SK-N-SH (cell line): ENCODE measurements around the gene NARS2. TPM values are rescaled to one million over a fixed set of nuclear protein-coding genes. Genes with fewer than 3 reads are reported as not detected.

ENCODE experiments used
- CTCF ChIA-PET: fragments of 300-600, 350-600 bp; formaldehyde crosslinking; extraction: SDS; loops from one replicate; lab custom pipeline; 2021; lab: Yijun Ruan, JAX
- POLR2A ChIA-PET: fragments of 350-600 bp; sonication (Branson Sonifier 250); formaldehyde crosslinking; extraction: SDS; loops from one replicate; lab custom pipeline; 2020; ENCODE audit warnings: antibody characterized with exemption, inconsistent platforms; lab: Yijun Ruan, JAX
- DNase-seq: peaks from one replicate; pipeline ENCODE4 v3.0.0; 2012
- H2AFZ ChIP-seq: fragments of 200-600 bp; sonication (generic); 2 replicates; pipeline ENCODE4 v1.8.1; 2016; ENCODE audit warnings: antibody characterized with exemption, mild to moderate bottlenecking, low read depth
- H3F3A ChIP-seq: fragments of 200-600 bp; sonication (generic); replicated peaks from 2 replicates; pipeline ENCODE3; 2016; ENCODE audit warnings: antibody characterized with exemption, mild to moderate bottlenecking; ENCODE audit not compliant: insufficient read depth
- H3K27ac ChIP-seq, 2 experiments: fragments of 200-500 bp in 1 of 2; fragments of 200-600 bp in 1 of 2; sonication (Bioruptor generic) in 1 of 2; sonication (generic), shearing (Covaris generic) in 1 of 2; 2 replicates each; pipeline versions ENCODE4 v1.5.1 to v1.6.1; 2014 to 2016; ENCODE audit warnings: low read depth in 2 of 2, inconsistent platforms in 1 of 2, low read length in 1 of 2, mild to moderate bottlenecking in 1 of 2, mixed read lengths in 1 of 2
- H3K27me3 ChIP-seq: fragments of 200-600 bp; sonication (generic), shearing (Covaris generic); 2 replicates; pipeline ENCODE4 v1.6.1; 2016; ENCODE audit warnings: mixed run types; ENCODE audit not compliant: insufficient read depth
- H3K36me3 ChIP-seq, 2 experiments: fragments of 200-500 bp in 1 of 2; fragments of 200-600 bp in 1 of 2; sonication (Bioruptor generic) in 1 of 2; sonication (generic) in 1 of 2; replicated peaks in 1 of 2; 2 replicates each; pipeline versions ENCODE3 to v1.5.1; 2014 to 2016; ENCODE audit warnings: low read length in 1 of 2, mild to moderate bottlenecking in 1 of 2; ENCODE audit not compliant: insufficient read depth in 2 of 2, control insufficient read depth in 1 of 2
- H3K4me1 ChIP-seq, 2 experiments: fragments of 200-500 bp in 1 of 2; fragments of 200-600 bp in 1 of 2; sonication (Bioruptor generic) in 1 of 2; sonication (generic), shearing (Covaris generic) in 1 of 2; 2 replicates each; pipeline versions ENCODE4 v1.5.1 to v1.6.1; 2014 to 2016; ENCODE audit warnings: low read depth in 1 of 2, low read length in 1 of 2, mixed run types in 1 of 2; ENCODE audit not compliant: insufficient read depth in 2 of 2, control insufficient read depth in 1 of 2
- H3K4me2 ChIP-seq: fragments of 200-600 bp; sonication (generic), shearing (Covaris generic); 2 replicates; pipeline ENCODE4 v1.6.1; 2017; ENCODE audit warnings: mixed run types
- H3K4me3 ChIP-seq, 2 experiments: fragments of 200-500 bp in 1 of 2; fragments of 200-600 bp in 1 of 2; sonication (Bioruptor generic) in 1 of 2; sonication (generic), shearing (Covaris generic) in 1 of 2; 2 replicates each; pipeline versions ENCODE4 v1.5.1 to v1.8.1; 2014 to 2016; ENCODE audit warnings: low read depth in 2 of 2, inconsistent platforms in 1 of 2, low read length in 1 of 2, mild to moderate bottlenecking in 1 of 2, mixed read lengths in 1 of 2, moderate library complexity in 1 of 2
- H3K79me2 ChIP-seq: fragments of 200-600 bp; sonication (generic); 2 replicates; pipeline ENCODE4 v1.8.1; 2017; ENCODE audit warnings: mild to moderate bottlenecking; ENCODE audit not compliant: insufficient read depth
- H3K9ac ChIP-seq: fragments of 200-600 bp; sonication (generic); 2 replicates; pipeline ENCODE4 v1.6.1; 2017; ENCODE audit warnings: mixed run types
- H3K9me2 ChIP-seq: fragments of 200-600 bp; sonication (generic); 2 replicates; pipeline ENCODE4 v1.6.1; 2017; ENCODE audit warnings: mixed run types
- H3K9me3 ChIP-seq: fragments of 200-600 bp; sonication (generic); 2 replicates; pipeline ENCODE4 v1.6.1; 2017; ENCODE audit warnings: mixed run types, mild to moderate bottlenecking, moderate library complexity
- H4K20me1 ChIP-seq: fragments of 200-600 bp; sonication (generic); 2 replicates; pipeline ENCODE4 v1.6.1; 2017; ENCODE audit warnings: mild to moderate bottlenecking, mixed run types; ENCODE audit not compliant: insufficient read depth
- CHD2 ChIP-seq: fragments of 150-350 bp; IDR thresholded peaks from 2 replicates; pipeline ENCODE4 v1.6.1; 2018; ENCODE audit warnings: low read length; ENCODE audit not compliant: partially characterized antibody
- FOXJ3 ChIP-seq: sonication (generic); formaldehyde crosslinking; IDR thresholded peaks from 2 replicates; pipeline ENCODE4 v1.5.1; 2020; ENCODE audit warnings: mild to moderate bottlenecking, missing genetic modification reagents
- FOXM1 ChIP-seq: IDR thresholded peaks from 2 replicates; pipeline ENCODE4 v1.4.0; 2012; ENCODE audit warnings: low read depth, mild to moderate bottlenecking
- GABPA ChIP-seq: IDR thresholded peaks from 2 replicates; pipeline ENCODE4 v1.4.0; 2012; ENCODE audit warnings: low read depth, mild to moderate bottlenecking
- GATA2 ChIP-seq: sonication (generic); formaldehyde crosslinking; IDR thresholded peaks from 2 replicates; pipeline ENCODE4 v1.5.0; 2020; ENCODE audit warnings: mild to moderate bottlenecking, missing genetic modification reagents
- IRF3 ChIP-seq: fragments of 150-350 bp; IDR thresholded peaks from 2 replicates; pipeline ENCODE4 v1.6.1; 2016; ENCODE audit warnings: mild to moderate bottlenecking, low read depth, low read length
- MXI1 ChIP-seq: IDR thresholded peaks from 2 replicates; pipeline ENCODE4 v1.6.1; 2012; ENCODE audit warnings: mild to moderate bottlenecking, low read depth, low read length, improper control_type of control experiment
- NFIC ChIP-seq: IDR thresholded peaks from 2 replicates; pipeline ENCODE4 v1.4.0; 2012; ENCODE audit warnings: borderline replicate concordance
- NRF1 ChIP-seq: IDR thresholded peaks from 2 replicates; pipeline ENCODE4 v1.6.1; 2012; ENCODE audit warnings: low read depth, mild to moderate bottlenecking, low read length
- POLR2AphosphoS5 ChIP-seq: IDR thresholded peaks from 2 replicates; pipeline ENCODE4 v1.6.1; 2012; ENCODE audit warnings: low read depth, low read length
- SMC3 ChIP-seq: IDR thresholded peaks from 2 replicates; pipeline ENCODE4 v1.6.1; 2012; ENCODE audit warnings: low read depth, low read length, improper control_type of control experiment
- TEAD4 ChIP-seq: IDR thresholded peaks from 2 replicates; pipeline ENCODE4 v1.4.0; 2012; ENCODE audit warnings: mild to moderate bottlenecking, borderline replicate concordance; ENCODE audit not compliant: insufficient read depth
- YY1 ChIP-seq: IDR thresholded peaks from 2 replicates; pipeline ENCODE4 v1.4.0; 2012; ENCODE audit warnings: low read depth, mild to moderate bottlenecking
- ZBTB33 ChIP-seq: IDR thresholded peaks from 2 replicates; pipeline ENCODE4 v1.4.0; 2012; ENCODE audit warnings: low read depth, borderline replicate concordance
- WGBS: methylation state at CpG from one replicate; pipeline ENCODE4 v1.1.6; 2017; ENCODE audit warnings: low lambda C conversion rate; 5-methylcytosine and 5-hydroxymethylcytosine counted together
- polyA plus RNA-seq, 3 experiments: library from polyadenylated mRNA; depleted of rRNA; stranded (reverse); fragments of >200 nt; gene quantifications; 2 replicates each; pipeline ENCODE4 v1.2.3, GENCODE V29; 2012

The NARS2 gene
- polyA plus RNA-seq, 1 of the 3 experiments (the other 2 are of a cell fraction) = 8.9 TPM

GRCh38 chr11:78504181-78504580 lies 70.5 kb downstream of the NARS2 start:
- no peak overlapping the region for H3K4me3 ChIP-seq
- H3K4me1 ChIP-seq = peaks cover 0 to 8% of the 10 kb centered on the region in 2 experiments; a peak in 2 of 4 replicates
- H3K79me2 ChIP-seq = no peaks in the 10 kb centered on the region
- H3K4me2 ChIP-seq = no peak overlapping the region
- H3K9me3 ChIP-seq = no peaks in the 10 kb centered on the region
- H2AFZ ChIP-seq = no peak overlapping the region
- 85% methylated on average over 2 of the region's 2 CpGs for WGBS
- no peak overlapping the region for H3K9ac ChIP-seq
- no peaks in the 10 kb centered on the region for H3K36me3 ChIP-seq
- POLR2A ChIA-PET = no interaction called here
- H3K9me2 ChIP-seq = no peaks in the 10 kb centered on the region
- H3K27me3 ChIP-seq = no peaks in the 10 kb centered on the region
- CTCF ChIA-PET = no interaction called here
- H4K20me1 ChIP-seq = no peaks in the 10 kb centered on the region
- TF ChIP-seq ZBTB33 (no peak), GATA2 (no peak), NRF1 (no peak), YY1 (no peak), FOXM1 (no peak), POLR2AphosphoS5 (no peak), NFIC (no peak), TEAD4 (no peak), MXI1 (no peak), SMC3 (no peak), FOXJ3 (CRISPR knock-in tag) (no peak)
- TF ChIP-seq, all 33 proteins: peak for 0
- peak overlapping the region in 1 of 2 experiments; percentile 48; a peak in 2 of 4 replicates for H3K27ac ChIP-seq
- DNase-seq = no peak
- no peaks in the 10 kb centered on the region for H3F3A ChIP-seq

GRCh38 chr11:78499971-78500370 lies 74.7 kb downstream of the NARS2 start:
- ChIA-PET CTCF (no interaction called here), POLR2A (no interaction called here)
- Histone ChIP-seq H3K9me2 (no peaks in the 10 kb centered on the region), H3K36me3 (no peaks in the 10 kb centered on the region), H3K27ac (no peak overlapping the region), H3K27me3 (no peaks in the 10 kb centered on the region), H3K79me2 (no peaks in the 10 kb centered on the region), H3K4me1 (no peaks in the 10 kb centered on the region; a peak in 1 of 4 replicates), H2AFZ (no peak overlapping the region), H3K4me2 (no peak overlapping the region), H3K9me3 (no peaks in the 10 kb centered on the region), H3K4me3 (no peak overlapping the region), H3F3A (no peaks in the 10 kb centered on the region), H3K9ac (no peak overlapping the region), H4K20me1 (no peaks in the 10 kb centered on the region)
- TF ChIP-seq GABPA = no peak
- no peak for TF ChIP-seq GATA2
- no peak for DNase-seq

- POLR2A ChIA-PET = no interaction called here
- TF ChIP-seq IRF3 (no peak), CHD2 (no peak), GABPA (no peak)
- CTCF ChIA-PET = no interaction called here
These were observed 77.4 kb downstream of the NARS2 start for GRCh38 chr11:78497293-78497692.

More at GRCh38 chr11:78497293-78497692, 77.4 kb downstream of the NARS2 start:
- Histone ChIP-seq H3K27ac (no peak overlapping the region), H3K4me2 (no peak overlapping the region), H2AFZ (no peak overlapping the region), H3K4me1 (no peaks in the 10 kb centered on the region), H3K36me3 (no peaks in the 10 kb centered on the region), H3K27me3 (no peaks in the 10 kb centered on the region), H3K9me3 (no peaks in the 10 kb centered on the region), H3F3A (no peaks in the 10 kb centered on the region), H3K9me2 (no peaks in the 10 kb centered on the region), H3K79me2 (no peaks in the 10 kb centered on the region), H3K9ac (no peak overlapping the region), H4K20me1 (no peaks in the 10 kb centered on the region), H3K4me3 (no peak overlapping the region)
- DNase-seq = no peak
